HG03196 (cell line): ENCODE data around the gene ARHGAP45.

Experiments
- ATAC-seq: cut with Tn5 transposase; IDR thresholded peaks from one replicate; pipeline ENCODE4 v1.9.1; 2021; ENCODE audit not compliant: unreplicated experiment

Gene ARHGAP45

DNA sequence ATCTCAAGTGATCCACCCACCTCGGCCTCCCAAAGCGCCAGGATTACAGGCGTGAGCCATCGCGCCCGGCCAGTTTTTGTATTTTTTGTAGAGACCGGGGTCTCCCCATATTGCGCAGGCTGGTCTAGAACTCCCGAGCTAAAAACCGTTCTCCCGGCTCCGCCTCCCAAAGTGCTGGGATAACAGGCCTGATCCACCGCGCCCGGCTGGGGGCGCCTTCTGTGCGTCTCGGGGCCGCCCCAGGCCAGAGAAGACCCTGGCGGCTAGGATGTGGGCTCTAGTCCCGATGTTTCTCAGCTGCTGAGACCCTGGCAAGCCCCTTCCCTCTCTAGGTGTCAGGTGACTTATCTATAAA lies 3.6 kb downstream of the ARHGAP45 start:
- no peak for ATAC-seq

DNA sequence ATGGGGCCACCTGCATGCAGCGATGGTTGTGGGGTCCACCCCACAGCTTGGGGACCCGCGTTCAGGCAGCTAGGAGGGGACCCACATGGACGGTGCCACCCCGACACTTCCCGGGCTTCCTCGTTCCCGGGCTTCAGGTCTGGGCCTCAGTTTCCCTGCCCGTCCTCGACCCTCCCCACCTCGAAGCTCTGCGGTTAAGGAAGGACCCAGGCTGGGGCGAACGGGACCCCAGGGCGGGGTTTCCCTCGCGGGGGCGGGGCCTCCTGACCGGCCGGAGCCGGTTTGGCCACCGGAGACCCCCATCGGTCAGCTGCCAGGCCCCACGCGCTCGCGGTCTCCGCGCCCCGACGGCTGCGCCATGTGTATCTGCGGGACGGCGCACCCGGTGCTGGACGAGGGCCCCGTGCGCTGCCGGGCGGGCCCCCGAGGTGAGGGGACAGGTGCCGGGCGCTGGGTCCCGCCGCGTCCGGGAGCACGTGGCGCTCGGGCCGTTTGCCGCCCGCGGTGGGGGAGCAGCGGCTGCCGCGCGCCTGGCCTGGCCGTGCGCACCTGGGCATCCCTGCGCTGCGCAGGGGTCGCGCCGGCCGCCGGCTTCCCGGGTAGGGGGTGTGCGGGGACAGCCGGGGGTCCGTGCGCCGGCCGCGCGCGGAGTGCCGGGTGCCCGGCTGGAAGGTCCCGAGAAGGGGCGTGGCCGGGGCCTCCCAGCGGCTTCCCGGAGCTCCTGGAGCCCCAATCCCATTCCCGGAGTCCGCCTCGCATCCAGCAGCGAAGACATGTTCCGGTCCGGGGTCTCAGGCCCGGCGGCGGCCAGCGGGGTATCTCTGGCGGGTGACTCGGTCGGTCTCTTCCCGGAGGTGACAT lies 4.2 kb downstream of the ARHGAP45 start:
- ATAC-seq, result no peak

DNA sequence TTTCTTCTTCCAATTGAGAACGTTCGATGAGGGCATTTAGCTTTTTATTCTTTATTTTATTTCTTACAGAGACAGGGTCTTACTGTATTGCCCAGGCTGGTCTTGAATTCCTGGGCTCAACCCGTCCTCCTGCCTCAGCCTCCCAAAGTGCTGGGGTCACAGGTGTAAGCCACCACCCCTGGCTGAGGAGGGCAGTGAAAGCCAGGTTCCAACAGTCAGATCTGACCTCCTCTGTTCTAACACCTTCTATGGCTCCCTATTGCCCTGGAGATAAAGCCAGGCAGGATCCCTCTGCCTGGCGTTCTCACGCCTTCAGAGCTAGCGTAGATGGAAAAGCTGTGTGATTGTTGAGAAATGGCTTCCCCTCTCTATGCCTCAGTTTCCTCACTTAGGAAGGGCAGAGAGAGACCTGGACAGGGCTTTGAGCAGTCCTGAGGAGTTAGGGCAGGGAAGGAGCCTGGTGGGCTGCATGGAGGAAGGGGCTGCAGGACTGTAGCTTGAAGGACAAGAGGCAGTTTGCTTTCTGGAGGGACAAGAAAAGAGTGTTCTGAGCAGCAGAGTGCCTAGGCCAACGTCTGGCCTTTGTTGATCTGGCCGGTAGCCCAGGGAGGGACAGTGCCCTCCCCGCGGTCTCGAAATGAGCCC lies 5.5 kb downstream of the ARHGAP45 start:
- no peak for ATAC-seq

DNA sequence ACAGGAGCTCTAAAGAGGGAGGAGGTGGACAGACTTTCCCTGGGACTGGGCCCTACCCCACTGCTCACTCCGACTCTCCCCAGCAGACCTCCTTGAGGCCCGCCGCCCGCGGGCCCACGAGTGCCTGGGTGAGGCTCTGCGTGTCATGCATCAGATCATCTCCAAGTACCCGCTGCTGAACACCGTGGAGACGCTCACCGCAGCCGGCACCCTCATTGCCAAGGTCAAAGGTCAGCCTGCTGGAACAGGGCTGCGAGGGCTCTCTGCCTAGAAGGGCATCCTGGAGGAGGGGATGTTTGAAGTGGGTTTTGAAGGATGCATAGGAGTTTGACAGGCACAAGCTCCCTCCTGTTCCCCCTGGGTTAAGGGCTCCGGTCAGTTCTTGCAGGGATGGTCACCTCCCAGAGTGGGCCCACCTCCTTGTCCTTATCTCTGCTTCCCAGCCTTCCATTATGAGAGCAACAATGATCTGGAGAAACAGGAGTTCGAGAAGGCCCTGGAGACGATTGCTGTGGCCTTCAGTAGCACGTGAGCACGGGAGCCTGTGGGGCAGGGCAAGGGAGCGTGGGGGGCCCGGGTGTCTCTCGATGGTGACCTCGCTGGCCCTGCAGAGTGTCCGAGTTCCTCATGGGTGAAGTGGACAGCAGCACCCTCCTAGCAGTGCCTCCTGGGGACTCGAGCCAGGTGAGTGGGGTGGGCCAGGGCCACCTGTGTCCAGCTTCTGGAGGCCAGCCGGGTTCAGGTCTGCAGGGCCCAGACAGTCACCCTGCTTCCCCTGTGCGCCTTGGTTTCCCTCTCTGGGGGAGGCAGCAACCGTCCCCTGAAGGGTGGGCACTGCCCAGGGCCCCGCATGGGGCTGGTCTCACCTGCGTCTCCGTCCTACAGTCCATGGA lies 6.3 kb downstream of the ARHGAP45 start:
- no peak for ATAC-seq

DNA sequence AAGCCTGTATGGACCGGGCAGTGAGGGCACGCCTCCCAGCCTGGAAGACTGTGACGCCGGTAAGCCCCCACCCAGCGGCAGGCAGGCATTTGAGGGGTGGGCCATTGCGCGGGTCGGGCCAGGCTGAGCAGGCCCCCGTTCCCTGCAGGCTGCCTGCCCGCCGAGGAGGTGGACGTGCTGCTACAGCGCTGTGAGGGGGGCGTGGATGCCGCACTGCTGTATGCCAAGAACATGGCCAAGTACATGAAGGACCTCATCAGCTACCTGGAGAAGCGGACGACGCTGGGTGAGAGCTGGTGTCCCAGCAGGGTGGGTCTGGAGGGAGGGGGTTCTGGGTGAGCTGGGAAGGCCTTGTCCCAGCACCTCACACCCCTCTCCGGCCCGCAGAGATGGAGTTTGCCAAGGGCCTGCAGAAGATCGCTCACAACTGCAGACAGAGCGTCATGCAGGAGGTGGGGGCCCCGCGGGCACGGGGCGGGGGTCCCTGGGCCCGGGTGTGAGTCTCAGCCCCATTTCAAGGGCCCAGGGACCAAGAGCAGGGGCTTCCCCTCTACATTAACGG lies 7.1 kb downstream of the ARHGAP45 start:
- ATAC-seq, result no peak

DNA sequence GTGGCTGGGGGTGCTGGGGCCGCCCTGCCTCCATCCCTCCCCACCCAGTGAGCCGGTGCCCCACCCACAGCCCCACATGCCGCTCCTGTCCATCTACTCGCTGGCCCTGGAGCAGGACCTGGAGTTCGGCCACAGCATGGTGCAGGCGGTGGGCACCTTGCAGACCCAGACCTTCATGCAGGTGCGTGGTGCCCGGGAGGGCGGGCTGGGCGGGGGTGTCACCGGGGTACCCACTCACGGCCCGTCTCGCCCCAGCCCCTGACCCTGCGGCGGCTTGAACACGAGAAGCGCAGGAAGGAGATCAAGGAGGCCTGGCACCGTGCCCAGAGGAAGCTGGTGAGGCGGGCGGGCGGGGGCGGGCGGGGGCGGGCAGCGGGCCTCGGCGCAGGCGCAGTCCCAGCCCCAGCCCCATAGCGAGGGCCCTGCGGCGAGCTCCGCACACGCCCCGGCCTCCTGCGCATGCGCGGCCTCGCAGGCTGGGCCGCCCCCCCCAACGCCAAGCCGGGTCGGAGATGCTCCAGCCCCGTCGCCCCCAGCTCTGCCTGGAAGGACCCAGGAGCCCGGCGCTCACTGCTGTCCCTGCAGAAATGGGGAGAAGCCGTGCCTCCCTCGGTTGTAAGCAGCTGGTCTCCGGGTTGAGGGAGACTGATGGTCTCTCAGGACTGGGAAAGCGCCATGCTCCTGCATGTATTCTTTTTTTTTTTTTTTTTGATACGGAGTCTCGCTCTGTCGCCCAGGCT lies 7.7 kb downstream of the ARHGAP45 start:
- ATAC-seq, result peak; percentile 36

DNA sequence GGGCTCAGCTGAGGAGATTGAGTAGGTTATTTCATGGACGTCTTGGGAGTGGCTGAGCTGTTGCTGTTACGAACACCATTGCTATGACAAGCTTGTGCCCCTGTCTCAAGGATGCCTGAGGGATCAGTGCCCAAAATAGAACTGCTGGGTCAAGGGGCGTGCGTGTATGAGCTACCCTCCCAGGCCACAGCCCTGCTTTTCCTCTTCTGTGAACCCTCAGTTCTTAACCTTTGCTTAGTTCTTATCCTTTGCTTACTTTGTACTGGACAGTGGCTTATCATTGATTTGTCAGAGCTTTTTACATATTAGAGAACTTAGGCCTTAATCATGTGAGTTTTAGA lies 9.0 kb downstream of the ARHGAP45 start:
- no peak for ATAC-seq

DNA sequence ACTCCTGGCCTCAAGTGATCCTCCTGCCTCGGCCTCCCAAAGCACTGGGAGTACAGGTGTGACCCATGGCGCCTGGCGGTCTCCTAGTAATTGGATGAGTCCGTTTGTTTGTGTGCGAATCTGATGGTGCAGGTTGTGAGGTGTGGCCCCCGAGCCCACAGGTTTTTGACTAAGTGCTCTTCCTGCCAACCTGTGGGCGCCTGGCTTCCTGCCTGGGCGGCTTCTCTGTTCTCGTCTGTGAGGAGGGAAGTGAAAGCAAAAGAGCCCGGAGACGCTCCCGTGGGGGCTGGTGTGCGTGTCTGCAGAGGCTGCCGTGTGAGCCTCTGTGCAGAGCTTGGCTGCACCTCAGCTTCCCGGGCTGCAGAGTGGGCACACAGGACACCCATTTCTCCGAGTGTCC lies 10.0 kb downstream of the ARHGAP45 start:
- peak; percentile 59 for ATAC-seq

DNA sequence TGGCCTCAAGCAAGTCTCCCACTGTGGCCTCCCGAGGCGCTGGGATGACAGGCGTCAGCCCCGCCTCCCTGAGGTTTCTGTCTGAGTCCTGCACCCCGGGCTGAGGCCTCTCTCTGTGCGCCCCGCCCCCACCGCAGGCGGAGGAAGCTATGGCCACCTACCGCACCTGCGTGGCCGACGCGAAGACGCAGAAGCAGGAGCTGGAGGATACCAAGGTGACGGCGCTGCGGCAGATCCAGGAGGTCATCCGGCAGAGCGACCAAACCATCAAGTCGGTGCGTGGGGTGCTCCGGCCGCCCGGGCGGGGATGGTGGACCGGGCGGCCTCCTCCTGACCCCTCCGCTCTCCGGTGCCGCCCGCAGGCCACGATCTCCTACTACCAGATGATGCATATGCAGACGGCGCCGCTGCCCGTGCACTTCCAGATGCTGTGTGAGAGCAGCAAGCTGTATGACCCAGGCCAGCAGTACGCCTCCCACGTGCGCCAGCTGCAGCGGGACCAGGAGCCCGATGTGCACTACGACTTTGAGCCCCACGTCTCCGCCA lies 12.7 kb downstream of the ARHGAP45 start:
- no peak for ATAC-seq

DNA sequence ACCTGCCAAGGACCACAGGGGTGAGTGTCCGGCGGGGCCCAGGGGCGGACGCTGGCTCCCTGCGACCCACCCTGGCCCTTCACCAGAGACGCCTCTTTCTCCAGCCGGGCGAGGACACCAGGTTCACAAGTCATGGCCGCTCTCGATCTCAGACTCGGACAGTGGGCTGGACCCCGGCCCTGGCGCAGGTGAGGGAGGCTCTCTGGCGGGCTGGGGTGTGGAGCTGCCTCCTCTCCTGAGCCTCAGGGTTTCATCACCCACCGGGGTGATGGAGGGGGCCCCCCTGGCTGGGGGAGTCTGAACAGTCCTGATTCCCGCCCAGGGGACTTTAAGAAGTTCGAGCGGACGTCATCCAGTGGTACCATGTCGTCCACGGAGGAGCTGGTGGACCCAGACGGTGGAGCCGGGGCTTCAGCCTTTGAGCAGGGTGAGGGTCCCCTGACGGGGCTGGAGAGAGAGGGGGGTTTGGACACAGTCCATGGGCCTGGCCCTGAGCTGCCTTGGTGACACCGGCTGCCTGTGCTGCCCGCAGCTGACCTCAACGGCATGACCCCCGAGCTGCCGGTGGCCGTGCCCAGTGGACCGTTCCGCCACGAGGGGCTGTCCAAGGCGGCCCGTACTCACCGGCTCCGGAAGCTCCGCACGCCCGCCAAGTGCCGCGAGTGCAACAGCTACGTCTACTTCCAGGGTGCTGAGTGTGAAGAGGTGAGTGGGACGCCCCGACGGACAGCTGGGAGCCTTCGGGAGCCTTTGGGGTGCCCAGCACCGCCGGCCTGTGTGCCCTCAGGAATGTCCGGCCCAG lies 13.6 kb downstream of the ARHGAP45 start:
- no peak for ATAC-seq

DNA sequence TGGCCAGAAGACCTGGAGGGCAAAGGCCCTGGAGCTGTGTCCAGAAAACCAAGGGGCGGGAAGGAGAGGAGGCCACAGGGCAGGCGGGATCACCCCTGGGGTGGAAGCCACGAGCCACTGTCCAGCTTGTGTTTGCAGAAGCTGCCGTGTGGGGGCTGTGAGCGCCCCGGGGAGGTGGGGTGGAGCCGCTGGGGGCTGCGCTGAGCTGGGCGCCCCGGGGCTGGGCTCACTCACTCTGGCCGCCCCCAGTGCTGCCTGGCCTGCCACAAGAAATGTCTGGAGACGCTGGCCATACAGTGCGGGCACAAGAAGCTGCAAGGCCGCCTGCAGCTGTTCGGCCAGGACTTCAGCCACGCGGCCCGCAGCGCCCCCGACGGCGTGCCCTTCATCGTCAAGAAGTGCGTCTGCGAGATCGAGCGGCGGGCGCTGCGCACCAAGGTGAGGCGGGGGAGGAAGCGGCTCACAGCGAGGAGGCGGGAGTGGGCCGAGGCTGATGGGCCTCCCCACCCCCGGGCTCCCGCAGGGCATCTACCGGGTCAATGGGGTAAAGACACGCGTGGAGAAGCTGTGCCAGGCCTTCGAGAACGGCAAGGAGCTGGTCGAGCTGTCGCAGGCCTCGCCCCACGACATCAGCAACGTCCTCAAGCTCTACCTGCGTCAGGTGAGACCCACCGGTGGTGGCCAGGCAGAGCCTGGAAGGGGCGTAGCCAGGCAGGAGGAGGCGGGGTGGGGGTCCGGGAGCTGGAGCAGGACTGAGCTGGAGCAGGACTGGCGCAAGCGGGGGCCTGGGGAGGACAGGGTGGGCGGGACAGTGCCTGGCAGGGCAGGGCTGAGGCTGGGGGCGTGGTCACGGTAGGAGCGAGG lies 14.6 kb downstream of the ARHGAP45 start:
- ATAC-seq, result no peak

DNA sequence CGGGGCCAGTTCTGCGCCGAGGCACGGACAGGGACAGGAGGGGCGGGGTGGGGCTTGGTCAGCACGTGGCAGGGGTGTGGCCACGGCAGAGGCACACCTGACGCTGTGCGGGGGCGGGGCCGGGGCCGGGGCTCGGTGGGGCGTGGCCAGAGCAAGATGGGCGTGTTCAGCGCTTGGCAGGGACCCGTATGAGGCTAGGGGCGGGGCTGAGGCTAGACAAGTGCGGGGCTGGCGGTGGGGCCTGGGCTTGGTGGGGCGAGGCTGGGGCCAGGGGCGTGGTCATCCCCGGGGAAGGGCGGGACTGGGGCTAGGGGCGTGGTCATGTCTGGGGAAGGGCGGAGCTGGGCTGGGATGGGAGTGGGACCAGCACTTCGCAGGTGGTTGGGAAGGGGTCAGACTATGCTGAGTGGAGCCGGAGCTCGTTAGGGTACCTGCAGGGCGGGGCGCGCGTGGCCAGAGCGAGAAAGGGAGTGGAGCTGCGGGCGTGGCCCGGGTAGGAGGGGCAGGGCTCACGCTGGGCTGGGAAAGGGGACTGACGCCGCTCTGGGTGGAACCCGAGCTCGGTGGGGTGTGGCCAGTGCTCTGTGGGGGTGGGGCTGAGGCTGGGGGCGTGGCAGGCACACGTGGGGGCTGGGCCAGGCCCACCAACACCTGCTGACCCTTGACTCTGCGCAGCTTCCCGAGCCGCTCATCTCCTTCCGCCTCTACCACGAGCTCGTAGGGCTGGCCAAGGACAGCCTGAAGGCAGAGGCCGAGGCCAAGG lies 15.4 kb downstream of the ARHGAP45 start:
- ATAC-seq, result no peak

DNA sequence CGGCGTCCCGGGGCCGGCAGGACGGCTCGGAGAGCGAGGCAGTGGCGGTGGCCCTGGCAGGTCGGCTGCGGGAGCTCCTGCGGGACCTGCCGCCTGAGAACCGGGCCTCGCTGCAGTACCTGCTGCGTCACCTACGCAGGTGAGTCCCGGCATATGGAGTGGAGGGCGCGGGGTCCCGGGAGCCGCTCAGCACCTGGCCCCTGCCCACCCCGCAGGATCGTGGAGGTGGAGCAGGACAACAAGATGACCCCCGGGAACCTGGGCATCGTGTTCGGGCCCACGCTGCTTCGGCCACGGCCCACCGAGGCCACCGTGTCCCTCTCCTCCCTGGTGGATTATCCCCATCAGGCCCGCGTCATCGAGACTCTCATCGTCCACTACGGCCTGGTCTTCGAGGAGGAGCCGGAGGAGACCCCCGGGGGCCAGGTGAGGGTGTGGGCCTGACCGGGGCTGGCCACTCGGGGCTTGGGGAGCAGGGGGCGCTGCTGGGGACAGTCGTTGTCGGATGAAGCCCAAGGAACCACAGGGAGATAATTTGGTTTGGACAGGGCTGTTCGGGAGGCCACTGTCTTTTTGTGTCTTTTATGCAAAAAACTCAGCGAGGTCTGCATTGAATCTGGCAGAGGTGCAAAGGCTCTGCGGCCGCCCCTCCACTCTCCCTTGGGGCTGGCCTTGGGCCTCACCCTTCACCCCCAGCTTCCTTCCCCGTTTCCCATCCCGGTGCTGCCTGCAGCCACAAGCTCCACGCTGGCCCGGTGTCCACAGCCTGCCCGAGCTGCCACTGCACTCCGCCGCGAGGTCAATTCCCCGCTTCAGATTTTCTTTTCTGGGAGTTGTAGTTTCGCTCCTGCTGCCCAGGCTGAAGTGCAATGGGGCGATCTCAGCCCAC lies 16.2 kb downstream of the ARHGAP45 start:
- no peak for ATAC-seq

DNA sequence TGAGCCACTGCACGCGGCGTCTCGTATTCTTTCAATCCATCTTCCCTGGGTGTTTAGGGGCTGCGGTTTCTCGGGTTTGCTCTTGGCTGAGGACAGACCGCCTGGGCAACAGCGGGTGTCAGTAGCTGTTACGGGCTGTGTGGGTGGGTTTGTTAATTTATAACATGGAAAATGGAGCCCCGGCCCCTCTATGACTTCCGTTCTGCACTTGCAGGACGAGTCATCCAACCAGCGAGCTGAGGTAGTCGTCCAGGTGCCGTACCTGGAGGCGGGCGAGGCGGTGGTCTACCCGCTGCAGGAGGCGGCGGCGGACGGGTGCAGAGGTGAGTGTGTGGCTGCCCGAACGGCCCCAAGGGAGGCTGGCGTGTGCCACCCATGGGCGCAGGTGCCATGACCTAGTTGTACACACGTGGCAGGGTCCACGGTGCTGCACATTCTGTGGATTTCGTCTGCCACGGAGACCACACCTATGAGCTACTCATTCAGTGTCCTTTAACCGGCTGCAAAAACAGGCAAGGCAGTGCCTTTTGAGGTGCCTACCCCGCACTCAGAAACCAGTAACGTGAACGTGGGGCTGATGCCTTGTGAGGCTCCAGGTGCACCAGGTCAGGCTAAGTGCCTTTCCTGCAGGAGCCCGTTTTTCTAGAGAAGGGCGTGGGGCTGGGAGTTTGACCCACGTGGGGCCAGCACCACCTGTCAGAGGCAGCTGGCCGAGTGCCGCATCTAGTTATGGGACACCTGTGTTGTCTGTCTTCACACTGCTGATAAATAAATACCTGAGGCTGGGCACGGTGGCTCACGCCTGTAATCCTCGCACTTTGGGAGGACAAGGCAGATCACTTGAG lies 17.3 kb downstream of the ARHGAP45 start:
- no peak for ATAC-seq

DNA sequence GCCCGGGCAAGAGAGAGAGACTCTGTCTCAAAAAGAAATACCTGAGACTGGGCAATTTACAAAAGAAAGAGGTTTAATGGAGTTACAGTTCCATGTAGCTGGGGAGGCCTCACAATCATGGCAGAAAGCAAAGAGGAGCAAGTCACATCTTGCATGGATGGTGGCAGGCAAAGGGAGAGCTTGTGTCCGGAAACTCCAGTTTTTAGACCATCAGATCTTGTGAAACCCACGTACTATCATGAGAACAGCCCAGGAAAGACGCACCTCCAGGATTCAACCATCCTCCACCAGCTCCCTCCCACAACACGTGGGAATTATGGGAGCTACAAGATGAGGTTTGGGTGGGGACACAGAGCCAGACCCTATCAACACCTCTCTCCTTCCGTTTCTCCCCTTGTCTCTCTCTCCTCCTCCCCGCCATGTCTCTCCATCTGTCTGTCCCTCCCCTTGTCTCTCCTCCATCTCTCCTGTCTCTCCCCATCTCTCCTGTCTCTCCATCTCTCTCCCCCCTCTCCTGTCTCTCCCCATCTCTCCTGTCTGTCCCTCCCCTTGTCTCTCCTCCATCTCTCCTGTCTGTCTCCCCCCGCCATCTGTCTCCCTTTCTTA lies 18.2 kb downstream of the ARHGAP45 start:
- no peak for ATAC-seq
